ENCODE measurements around the gene ECHS1.
"Not testable (repeated sequence)": the region's sequence is repeated elsewhere in the genome, so short reads cannot be mapped to it uniquely, and the experiment has no call there.

Gene ECHS1

DNA sequence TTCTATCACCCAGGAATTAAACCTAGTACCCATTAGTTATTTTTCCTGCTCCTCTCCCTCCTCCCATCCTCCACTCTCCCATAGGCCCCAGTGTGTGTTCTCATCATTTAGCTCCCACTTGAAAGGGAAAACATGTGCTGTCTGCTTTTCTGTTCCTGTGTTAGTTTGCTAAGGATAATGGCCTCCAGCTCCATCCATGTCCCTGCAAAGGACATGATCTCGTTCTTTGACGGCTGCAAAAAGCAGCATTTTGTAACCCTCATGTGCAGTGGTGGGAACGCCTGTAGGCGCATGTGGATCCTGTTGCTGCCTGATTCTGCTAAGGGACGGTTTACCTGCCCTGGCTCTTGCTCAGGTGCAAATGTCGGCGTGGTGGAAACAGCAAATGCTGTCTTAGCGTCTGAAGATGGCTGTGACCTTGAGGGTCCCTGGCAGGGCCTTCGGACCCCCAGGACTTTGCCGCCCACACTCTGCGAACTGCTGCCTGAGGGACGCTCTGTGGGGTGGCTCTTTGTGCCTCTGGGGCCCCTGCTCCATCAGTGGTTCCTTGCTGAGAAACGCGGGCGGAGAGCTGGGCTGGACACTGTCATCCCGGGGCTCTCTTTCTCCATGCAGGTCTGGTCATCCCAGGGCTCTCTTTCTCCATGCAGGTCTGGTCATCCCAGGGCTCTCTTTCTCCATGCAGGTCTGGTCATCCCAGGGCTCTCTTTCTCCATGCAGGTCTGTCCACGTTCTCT lies 15.2 kb upstream of the ECHS1 start:
- CTCF ChIA-PET: interaction anchor here (1.4 kb wide), 1 partner anchor 59 kb away, joined by 4 read pairs; no protein-coding TSS in a partner anchor
- no peak for DNase-seq (ENCODE audit: low read depth, low spot score)
- TF ChIP-seq, protein P1, sequence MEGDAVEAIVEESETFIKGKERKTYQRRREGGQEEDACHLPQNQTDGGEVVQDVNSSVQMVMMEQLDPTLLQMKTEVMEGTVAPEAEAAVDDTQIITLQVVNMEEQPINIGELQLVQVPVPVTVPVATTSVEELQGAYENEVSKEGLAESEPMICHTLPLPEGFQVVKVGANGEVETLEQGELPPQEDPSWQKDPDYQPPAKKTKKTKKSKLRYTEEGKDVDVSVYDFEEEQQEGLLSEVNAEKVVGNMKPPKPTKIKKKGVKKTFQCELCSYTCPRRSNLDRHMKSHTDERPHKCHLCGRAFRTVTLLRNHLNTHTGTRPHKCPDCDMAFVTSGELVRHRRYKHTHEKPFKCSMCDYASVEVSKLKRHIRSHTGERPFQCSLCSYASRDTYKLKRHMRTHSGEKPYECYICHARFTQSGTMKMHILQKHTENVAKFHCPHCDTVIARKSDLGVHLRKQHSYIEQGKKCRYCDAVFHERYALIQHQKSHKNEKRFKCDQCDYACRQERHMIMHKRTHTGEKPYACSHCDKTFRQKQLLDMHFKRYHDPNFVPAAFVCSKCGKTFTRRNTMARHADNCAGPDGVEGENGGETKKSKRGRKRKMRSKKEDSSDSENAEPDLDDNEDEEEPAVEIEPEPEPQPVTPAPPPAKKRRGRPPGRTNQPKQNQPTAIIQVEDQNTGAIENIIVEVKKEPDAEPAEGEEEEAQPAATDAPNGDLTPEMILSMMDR (IDR thresholded peaks at IDR 0.05; ENCODE audit: insufficient read depth, low read length, missing control alignments): no peak
- no peak overlapping the region for H3K4me3 ChIP-seq (ENCODE audit: low read depth, low read length)
- POLR2A ChIA-PET: no interaction called here

DNA sequence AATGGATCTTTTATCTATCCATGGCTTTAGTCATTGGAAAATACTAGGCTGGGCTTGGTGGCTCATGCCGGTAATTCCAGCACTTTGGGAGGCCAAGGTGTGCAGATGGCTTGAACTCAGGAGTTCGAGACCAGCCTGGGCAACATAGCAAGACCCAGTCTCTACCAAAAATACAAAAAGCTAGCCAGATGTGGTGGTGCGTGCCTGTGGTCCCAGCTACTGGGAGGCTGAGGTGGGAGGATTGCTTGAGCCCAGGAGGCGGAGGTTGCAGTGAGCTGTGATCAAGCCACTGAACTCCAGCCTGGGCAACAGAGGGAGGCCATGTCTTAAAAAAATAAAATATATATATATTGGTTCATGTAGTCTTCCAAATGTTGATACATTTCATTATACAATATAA lies 13.8 kb upstream of the ECHS1 start:
- POLR2A ChIA-PET: interaction anchor here (0.7 kb wide), 1 partner anchor 14 kb away, joined by 3 read pairs; the partner anchor contains the start of gene ECHS1
- not testable (repeated sequence) for H3K4me3 ChIP-seq (ENCODE audit: low read depth, low read length); DNase-seq (ENCODE audit: low read depth, low spot score)
- CTCF ChIA-PET: interaction anchor here (1.4 kb wide), 1 partner anchor 57 kb away, joined by 4 read pairs; no protein-coding TSS in a partner anchor

DNA sequence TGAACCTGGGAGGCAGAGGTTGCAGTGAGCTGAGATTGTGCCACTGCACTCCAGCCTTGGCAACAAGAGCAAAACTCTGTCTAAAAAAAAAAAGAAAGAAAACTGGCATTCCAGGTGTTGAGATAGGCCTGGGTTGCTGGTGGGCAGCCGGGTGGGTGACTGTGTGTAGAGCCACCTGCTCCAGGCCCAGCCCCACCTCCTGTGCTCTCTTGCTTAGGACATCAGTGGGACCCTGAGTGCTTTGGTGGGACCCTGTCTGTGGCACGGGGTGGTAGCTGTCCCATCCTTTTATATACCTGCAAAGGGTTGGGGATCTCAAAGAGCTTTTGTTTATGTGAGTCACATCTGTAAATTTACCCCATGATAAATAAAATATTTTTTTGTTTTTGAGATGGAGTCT lies 12.1 kb upstream of the ECHS1 start:
- no peak for DNase-seq (ENCODE audit: low read depth, low spot score)
- CTCF ChIA-PET: no interaction called here
- TF ChIP-seq, protein P1 (IDR thresholded peaks at IDR 0.05; ENCODE audit: insufficient read depth, low read length, missing control alignments): no peak
- POLR2A ChIA-PET: no interaction called here
- no peak overlapping the region for H3K4me3 ChIP-seq (ENCODE audit: low read depth, low read length)

DNA sequence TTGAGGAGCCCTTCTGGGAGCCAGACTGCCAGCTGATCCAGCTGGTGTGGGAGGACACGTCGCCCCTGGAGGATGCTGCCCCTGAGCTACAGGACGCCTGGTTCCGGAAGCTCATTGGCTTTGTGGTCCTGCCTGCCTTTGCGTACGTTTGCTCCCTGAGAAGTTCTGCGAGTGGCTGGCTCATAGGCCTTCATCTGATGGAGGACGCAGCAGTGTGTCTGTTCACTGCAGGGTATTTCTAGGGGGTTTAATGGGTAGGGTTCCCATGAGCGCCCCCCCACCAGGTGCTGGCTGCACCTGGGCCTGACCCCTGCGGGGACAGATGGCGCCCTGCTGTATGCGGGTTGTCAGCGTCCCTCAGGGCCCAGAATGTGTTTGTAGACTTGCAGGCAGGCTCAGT lies 10.9 kb upstream of the ECHS1 start:
- no peak overlapping the region for H3K4me3 ChIP-seq (ENCODE audit: low read depth, low read length)
- DNase-seq (ENCODE audit: low read depth, low spot score): no peak
- POLR2A ChIA-PET: no interaction called here
- TF ChIP-seq, protein P1 (IDR thresholded peaks at IDR 0.05; ENCODE audit: insufficient read depth, low read length, missing control alignments): no peak
- CTCF ChIA-PET: no interaction called here

DNA sequence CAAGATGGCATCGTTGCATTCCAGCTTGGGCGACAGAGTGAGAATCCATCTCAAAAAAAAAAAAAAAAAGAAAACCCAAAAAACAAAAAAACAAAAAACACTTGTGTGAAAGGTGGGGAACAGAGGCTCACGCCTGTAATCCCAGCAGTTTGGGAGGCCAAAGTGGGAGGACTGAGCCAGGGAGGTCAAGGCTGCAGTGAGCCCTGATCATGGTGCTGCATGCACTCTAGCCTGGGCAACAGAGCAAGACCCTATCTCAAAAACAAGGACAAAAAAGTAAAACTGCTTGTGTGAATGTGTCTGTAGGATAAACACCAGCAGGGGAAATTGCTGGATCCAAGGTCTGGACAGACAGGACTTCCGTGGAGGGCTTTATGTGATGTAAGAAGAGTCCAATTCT lies 10.4 kb upstream of the ECHS1 start:
- no peak overlapping the region for H3K4me3 ChIP-seq (ENCODE audit: low read depth, low read length)
- no peak for DNase-seq (ENCODE audit: low read depth, low spot score)
- CTCF ChIA-PET: no interaction called here
- TF ChIP-seq, protein P1 (IDR thresholded peaks at IDR 0.05; ENCODE audit: insufficient read depth, low read length, missing control alignments): no peak
- POLR2A ChIA-PET: no interaction called here

DNA sequence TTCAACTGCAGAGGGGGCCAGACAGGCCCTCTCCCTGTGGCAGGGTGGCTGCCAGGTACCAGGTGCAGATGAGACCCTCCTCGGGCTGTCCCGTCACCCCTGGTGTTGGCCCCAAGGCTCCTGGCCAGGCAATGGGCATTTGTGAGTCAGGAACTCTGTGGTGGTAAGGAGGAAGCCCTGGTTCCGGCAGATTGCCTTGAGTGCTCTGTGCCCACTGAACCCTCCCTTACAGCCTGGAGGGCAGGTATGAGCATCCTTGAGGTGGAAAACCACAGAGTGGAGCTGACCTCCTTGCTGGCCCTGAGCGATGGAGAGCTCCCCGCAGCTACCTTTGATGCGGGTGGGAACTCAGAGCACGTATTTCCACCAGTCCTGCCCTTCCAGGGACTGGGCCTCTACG lies 7.9 kb upstream of the ECHS1 start:
- DNase-seq (ENCODE audit: low read depth, low spot score): no peak
- TF ChIP-seq, protein P1 (IDR thresholded peaks at IDR 0.05; ENCODE audit: insufficient read depth, low read length, missing control alignments): no peak
- ChIA-PET CTCF (interaction anchor here (1.0 kb wide), 1 partner anchor 51 kb away, joined by 3 read pairs; no protein-coding TSS in a partner anchor), POLR2A (no interaction called here)
- no peak overlapping the region for H3K4me3 ChIP-seq (ENCODE audit: low read depth, low read length)

Measured in AG04449 (cell line).